ENCODE data around the gene ZNF333.

- TF ChIP-seq POLR2A (IDR thresholded peaks at IDR 0.05; ENCODE audit: low read depth, low read length): peak; percentile 79
- TF ChIP-seq PAX5 (IDR thresholded peaks at IDR 0.05; ENCODE audit: insufficient read depth, low read length, severe bottlenecking): no peak
- TF ChIP-seq POLR2AphosphoS5 (IDR thresholded peaks at IDR 0.05; ENCODE audit: low read depth, low read length): peak; percentile 89
- TF ChIP-seq TAF1 (IDR thresholded peaks at IDR 0.05; ENCODE audit: low read depth, low read length): peak; percentile 64
- no peak for TF ChIP-seq POU2F2 (IDR thresholded peaks at IDR 0.05; ENCODE audit: low read depth, low read length)
Measured at GRCh38 chr19:14689598-14690503, at the start of gene ZNF333.
